GM23338 (cell line): ENCODE data around the gene CELF4. TPM values are rescaled to one million over a fixed set of nuclear protein-coding genes. Genes with fewer than 3 reads are reported as not detected.
A peak's percentile ranks its signal among the peaks of the same experiment; 100 is the strongest.

Source experiments
- ATAC-seq: fragments of 200-7000 bp; cut with Tn5 transposase; 3 replicates; pipeline ENCODE4 v1.9.1; 2020
- DNase-seq: peaks from one replicate; pipeline ENCODE4 v3.0.0-alpha.2; 2015; ENCODE audit warnings: low spot score
- H2AFZ ChIP-seq: fragments of 200-600 bp; sonication (generic); 2 replicates; pipeline ENCODE4 v1.8.0; 2016; ENCODE audit warnings: antibody characterized with exemption, mild to moderate bottlenecking, moderate library complexity
- H3F3A ChIP-seq: fragments of 200-600 bp; sonication (generic); replicated peaks from 2 replicates; pipeline ENCODE4 v1.8.0; 2017; ENCODE audit warnings: antibody characterized with exemption, mixed run types, low read depth
- H3K27ac ChIP-seq: fragments of 200-600 bp; sonication (generic); 2 replicates; pipeline ENCODE4 v1.6.1; 2016; ENCODE audit warnings: low read depth
- H3K27me3 ChIP-seq: fragments of 200-600 bp; sonication (generic); 2 replicates; pipeline ENCODE4 v1.8.0; 2016; ENCODE audit warnings: mild to moderate bottlenecking, mixed run types, moderate library complexity; ENCODE audit not compliant: insufficient read depth
- H3K36me3 ChIP-seq: fragments of 200-600 bp; sonication (generic); 2 replicates; pipeline ENCODE4 v1.8.0; 2016; ENCODE audit warnings: mild to moderate bottlenecking; ENCODE audit not compliant: insufficient read depth
- H3K4me1 ChIP-seq: fragments of 200-600 bp; sonication (generic); 2 replicates; pipeline ENCODE4 v1.8.0; 2016; ENCODE audit warnings: mild to moderate bottlenecking, moderate library complexity; ENCODE audit not compliant: insufficient read depth
- H3K4me2 ChIP-seq: fragments of 200-600 bp; sonication (generic); 2 replicates; pipeline ENCODE4 v1.7.1; 2017; ENCODE audit warnings: mixed run types
- H3K4me3 ChIP-seq: fragments of 200-600 bp; sonication (generic); 2 replicates; pipeline ENCODE4 v1.6.1; 2016; ENCODE audit warnings: mixed run types
- H3K79me2 ChIP-seq: fragments of 200-600 bp; sonication (generic); replicated peaks from 2 replicates; pipeline ENCODE4 v1.8.0; 2017; ENCODE audit warnings: mild to moderate bottlenecking; ENCODE audit not compliant: insufficient read depth
- H3K9me2 ChIP-seq: fragments of 200-600 bp; sonication (generic); 2 replicates; pipeline ENCODE4 v1.8.0; 2017; ENCODE audit not compliant: insufficient read depth
- H4K20me1 ChIP-seq: fragments of 200-600 bp; sonication (generic); replicated peaks from 2 replicates; pipeline ENCODE4 v1.8.0; 2017; ENCODE audit warnings: mild to moderate bottlenecking; ENCODE audit not compliant: insufficient read depth
- H3K27ac Mint-ChIP-seq: 2 replicates; pipeline ENCODE4 v1.8.0; 2020; ENCODE audit warnings: inconsistent platforms, mild to moderate bottlenecking, moderate library complexity, mixed read lengths
- H3K27me3 Mint-ChIP-seq: 3 replicates; pipeline ENCODE4 v1.8.0; 2022; ENCODE audit warnings: low read depth, mild to moderate bottlenecking, moderate library complexity, mixed read lengths, inconsistent platforms; ENCODE audit not compliant: insufficient read depth, poor library complexity
- H3K36me3 Mint-ChIP-seq: 3 replicates; pipeline ENCODE4 v1.8.0; 2021; ENCODE audit warnings: low read depth, mild to moderate bottlenecking, inconsistent platforms, moderate library complexity, mixed read lengths
- H3K4me1 Mint-ChIP-seq: 3 replicates; pipeline ENCODE4 v1.8.0; 2020; ENCODE audit warnings: mild to moderate bottlenecking, inconsistent platforms, mixed read lengths
- H3K4me3 Mint-ChIP-seq: 3 replicates; pipeline ENCODE4 v1.8.0; 2021; ENCODE audit warnings: moderate library complexity, mild to moderate bottlenecking, inconsistent platforms, mixed read lengths
- H3K9me3 Mint-ChIP-seq: 3 replicates; pipeline ENCODE4 v1.8.0; 2020; ENCODE audit warnings: moderate library complexity, mild to moderate bottlenecking, inconsistent platforms, mixed read lengths
- EZH2 ChIP-seq: fragments of 200-600 bp; sonication (generic); IDR thresholded peaks from one replicate; pipeline ENCODE4 v1.8.0; 2017; ENCODE audit warnings: antibody characterized with exemption, mild to moderate bottlenecking, low read depth; ENCODE audit not compliant: unreplicated experiment
- EZH2phosphoT487 ChIP-seq: fragments of 200-600 bp; sonication (generic); IDR thresholded peaks from one replicate; pipeline ENCODE4 v1.8.1; 2018; ENCODE audit warnings: antibody characterized with exemption; ENCODE audit not compliant: unreplicated experiment
- JUNB ChIP-seq: IDR thresholded peaks from one replicate; pipeline ENCODE4 v1.6.1; 2016; ENCODE audit warnings: antibody characterized with exemption; ENCODE audit not compliant: unreplicated experiment
- NANOG ChIP-seq: IDR thresholded peaks from 2 replicates; pipeline ENCODE4 v1.6.1; 2016; ENCODE audit warnings: antibody characterized with exemption, borderline replicate concordance
- polyA plus RNA-seq: library from polyadenylated mRNA; unstranded; fragments of >200 nt; fragmentation: Nextera tagmentation; extraction: Ambion mirVana; gene quantifications from 2 replicates; pipeline ENCODE4 v1.2.1, GENCODE V29; 2016
- total RNA-seq: library from RNA; depleted of rRNA; stranded (reverse); fragments of >200 nt; shearing (Covaris generic); gene quantifications from 2 replicates; pipeline ENCODE4 v1.2.3, GENCODE V29; 2014
- TF ChIP-seq, protein P1 (sequence below): fragments of 250-450 bp; sonication (Bioruptor Pico); IDR thresholded peaks from 2 replicates; pipeline ENCODE4 v1.5.0; 2020; ENCODE audit warnings: mild to moderate bottlenecking, moderate library complexity
- TF ChIP-seq, protein P2 (sequence below), 2 experiments: fragments of 200-600 bp in 1 of 2; sonication (generic) in 1 of 2; conservative IDR thresholded peaks; 2 replicates each; pipeline versions ENCODE4 v1.5.1 to v1.6.1; 2016 to 2017; ENCODE audit warnings: antibody characterized with exemption in 2 of 2, low read depth in 2 of 2, mild to moderate bottlenecking in 2 of 2, moderate library complexity in 1 of 2

CELF4 gene
- total and polyA plus RNA-seq, 2 experiments from 2014 or later: 2.6 to 6.7 TPM

DNA sequence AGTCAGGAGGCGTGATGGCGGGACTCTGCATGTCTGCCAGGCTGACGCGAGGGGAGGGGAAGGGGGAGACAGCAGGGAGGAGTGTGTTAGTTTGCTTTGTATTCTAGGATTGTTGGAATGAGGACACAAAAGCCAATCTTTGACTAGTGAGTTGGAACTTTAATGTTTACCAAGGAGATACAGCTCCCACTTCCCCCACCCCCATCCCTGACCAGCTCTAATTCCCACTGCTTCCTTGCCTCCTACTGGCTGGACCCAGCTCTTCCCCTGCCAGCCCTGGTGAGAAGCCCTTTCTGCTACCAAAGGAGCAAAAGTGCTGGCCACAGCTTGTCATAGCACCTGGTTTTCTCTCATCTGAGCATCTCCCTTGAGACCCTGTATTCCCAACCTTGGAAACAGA, 84.5 kb downstream of the CELF4 start:
- H3K79me2 ChIP-seq: no peaks in the 10 kb centered on the region
- peaks cover 5% of the 10 kb centered on the region for H3K27me3 ChIP-seq
- peak; percentile 46 for DNase-seq
- no peak overlapping the region for H3K27ac ChIP-seq
- no peaks in the 10 kb centered on the region for H4K20me1 ChIP-seq
- Mint-ChIP-seq H3K9me3 (no peaks in the 10 kb centered on the region; the same call in 2 of the 3 replicates), H3K27ac (no peak overlapping the region), H3K36me3 (no peaks in the 10 kb centered on the region), H3K4me1 (peaks cover 43% of the 10 kb centered on the region), H3K4me3 (no peak overlapping the region), H3K27me3 (peaks cover 13% of the 10 kb centered on the region)
- no peak overlapping the region for H3K4me3 ChIP-seq
- H3K4me1 ChIP-seq: peaks cover 33% of the 10 kb centered on the region
- TF ChIP-seq, protein P1, sequence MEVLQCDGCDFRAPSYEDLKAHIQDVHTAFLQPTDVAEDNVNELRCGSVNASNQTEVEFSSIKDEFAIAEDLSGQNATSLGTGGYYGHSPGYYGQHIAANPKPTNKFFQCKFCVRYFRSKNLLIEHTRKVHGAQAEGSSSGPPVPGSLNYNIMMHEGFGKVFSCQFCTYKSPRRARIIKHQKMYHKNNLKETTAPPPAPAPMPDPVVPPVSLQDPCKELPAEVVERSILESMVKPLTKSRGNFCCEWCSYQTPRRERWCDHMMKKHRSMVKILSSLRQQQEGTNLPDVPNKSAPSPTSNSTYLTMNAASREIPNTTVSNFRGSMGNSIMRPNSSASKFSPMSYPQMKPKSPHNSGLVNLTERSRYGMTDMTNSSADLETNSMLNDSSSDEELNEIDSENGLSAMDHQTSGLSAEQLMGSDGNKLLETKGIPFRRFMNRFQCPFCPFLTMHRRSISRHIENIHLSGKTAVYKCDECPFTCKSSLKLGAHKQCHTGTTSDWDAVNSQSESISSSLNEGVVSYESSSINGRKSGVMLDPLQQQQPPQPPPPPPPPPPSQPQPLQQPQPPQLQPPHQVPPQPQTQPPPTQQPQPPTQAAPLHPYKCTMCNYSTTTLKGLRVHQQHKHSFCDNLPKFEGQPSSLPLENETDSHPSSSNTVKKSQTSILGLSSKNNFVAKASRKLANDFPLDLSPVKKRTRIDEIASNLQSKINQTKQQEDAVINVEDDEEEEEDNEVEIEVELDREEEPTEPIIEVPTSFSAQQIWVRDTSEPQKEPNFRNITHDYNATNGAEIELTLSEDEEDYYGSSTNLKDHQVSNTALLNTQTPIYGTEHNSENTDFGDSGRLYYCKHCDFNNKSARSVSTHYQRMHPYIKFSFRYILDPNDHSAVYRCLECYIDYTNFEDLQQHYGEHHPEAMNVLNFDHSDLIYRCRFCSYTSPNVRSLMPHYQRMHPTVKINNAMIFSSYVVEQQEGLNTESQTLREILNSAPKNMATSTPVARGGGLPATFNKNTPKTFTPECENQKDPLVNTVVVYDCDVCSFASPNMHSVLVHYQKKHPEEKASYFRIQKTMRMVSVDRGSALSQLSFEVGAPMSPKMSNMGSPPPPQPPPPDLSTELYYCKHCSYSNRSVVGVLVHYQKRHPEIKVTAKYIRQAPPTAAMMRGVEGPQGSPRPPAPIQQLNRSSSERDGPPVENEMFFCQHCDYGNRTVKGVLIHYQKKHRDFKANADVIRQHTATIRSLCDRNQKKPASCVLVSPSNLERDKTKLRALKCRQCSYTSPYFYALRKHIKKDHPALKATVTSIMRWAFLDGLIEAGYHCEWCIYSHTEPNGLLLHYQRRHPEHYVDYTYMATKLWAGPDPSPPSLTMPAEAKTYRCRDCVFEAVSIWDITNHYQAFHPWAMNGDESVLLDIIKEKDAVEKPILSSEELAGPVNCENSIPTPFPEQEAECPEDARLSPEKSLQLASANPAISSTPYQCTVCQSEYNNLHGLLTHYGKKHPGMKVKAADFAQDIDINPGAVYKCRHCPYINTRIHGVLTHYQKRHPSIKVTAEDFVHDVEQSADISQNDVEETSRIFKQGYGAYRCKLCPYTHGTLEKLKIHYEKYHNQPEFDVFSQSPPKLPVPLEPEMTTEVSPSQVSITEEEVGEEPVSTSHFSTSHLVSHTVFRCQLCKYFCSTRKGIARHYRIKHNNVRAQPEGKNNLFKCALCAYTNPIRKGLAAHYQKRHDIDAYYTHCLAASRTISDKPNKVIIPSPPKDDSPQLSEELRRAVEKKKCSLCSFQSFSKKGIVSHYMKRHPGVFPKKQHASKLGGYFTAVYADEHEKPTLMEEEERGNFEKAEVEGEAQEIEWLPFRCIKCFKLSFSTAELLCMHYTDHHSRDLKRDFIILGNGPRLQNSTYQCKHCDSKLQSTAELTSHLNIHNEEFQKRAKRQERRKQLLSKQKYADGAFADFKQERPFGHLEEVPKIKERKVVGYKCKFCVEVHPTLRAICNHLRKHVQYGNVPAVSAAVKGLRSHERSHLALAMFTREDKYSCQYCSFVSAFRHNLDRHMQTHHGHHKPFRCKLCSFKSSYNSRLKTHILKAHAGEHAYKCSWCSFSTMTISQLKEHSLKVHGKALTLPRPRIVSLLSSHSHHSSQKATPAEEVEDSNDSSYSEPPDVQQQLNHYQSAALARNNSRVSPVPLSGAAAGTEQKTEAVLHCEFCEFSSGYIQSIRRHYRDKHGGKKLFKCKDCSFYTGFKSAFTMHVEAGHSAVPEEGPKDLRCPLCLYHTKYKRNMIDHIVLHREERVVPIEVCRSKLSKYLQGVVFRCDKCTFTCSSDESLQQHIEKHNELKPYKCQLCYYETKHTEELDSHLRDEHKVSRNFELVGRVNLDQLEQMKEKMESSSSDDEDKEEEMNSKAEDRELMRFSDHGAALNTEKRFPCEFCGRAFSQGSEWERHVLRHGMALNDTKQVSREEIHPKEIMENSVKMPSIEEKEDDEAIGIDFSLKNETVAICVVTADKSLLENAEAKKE (CRISPR knock-in tag): no peak
- TF ChIP-seq NANOG (no peak), EZH2 (no peak), EZH2phosphoT487 (no peak), JUNB (no peak)
- TF ChIP-seq, protein P2, sequence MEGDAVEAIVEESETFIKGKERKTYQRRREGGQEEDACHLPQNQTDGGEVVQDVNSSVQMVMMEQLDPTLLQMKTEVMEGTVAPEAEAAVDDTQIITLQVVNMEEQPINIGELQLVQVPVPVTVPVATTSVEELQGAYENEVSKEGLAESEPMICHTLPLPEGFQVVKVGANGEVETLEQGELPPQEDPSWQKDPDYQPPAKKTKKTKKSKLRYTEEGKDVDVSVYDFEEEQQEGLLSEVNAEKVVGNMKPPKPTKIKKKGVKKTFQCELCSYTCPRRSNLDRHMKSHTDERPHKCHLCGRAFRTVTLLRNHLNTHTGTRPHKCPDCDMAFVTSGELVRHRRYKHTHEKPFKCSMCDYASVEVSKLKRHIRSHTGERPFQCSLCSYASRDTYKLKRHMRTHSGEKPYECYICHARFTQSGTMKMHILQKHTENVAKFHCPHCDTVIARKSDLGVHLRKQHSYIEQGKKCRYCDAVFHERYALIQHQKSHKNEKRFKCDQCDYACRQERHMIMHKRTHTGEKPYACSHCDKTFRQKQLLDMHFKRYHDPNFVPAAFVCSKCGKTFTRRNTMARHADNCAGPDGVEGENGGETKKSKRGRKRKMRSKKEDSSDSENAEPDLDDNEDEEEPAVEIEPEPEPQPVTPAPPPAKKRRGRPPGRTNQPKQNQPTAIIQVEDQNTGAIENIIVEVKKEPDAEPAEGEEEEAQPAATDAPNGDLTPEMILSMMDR (conservative IDR thresholded peaks at IDR 0.05; ENCODE audit: low read depth in 2 of 2): no peak
- H2AFZ ChIP-seq: no peak overlapping the region
- H3K4me2 ChIP-seq: no peak overlapping the region
- H3F3A ChIP-seq: peaks cover 8% of the 10 kb centered on the region; the same call in 1 of the 2 replicates
- H3K36me3 ChIP-seq: no peaks in the 10 kb centered on the region
- no peak; the same call in 2 of the 3 replicates for ATAC-seq
- no peaks in the 10 kb centered on the region for H3K9me2 ChIP-seq
